IPS-15b (cell line): ENCODE results near the gene ZNF93.
"Not testable (repeated sequence)": the region's sequence is repeated elsewhere in the genome, so short reads cannot be mapped to it uniquely, and the experiment has no call there.

Experiments
- H3K27me3 ChIP-seq: one replicate; pipeline ENCODE4 v1.6.1; 2013; ENCODE audit warnings: low read length; ENCODE audit not compliant: control insufficient read depth, insufficient read depth
- H3K36me3 ChIP-seq: one replicate; pipeline ENCODE4 v1.6.1; 2013; ENCODE audit warnings: low read length; ENCODE audit not compliant: control insufficient read depth, insufficient read depth
- H3K4me1 ChIP-seq: one replicate; pipeline ENCODE4 v1.6.1; 2013; ENCODE audit warnings: mild to moderate bottlenecking, low read length; ENCODE audit not compliant: control insufficient read depth, insufficient read depth
- H3K4me3 ChIP-seq: one replicate; pipeline ENCODE4 v1.5.1; 2013; ENCODE audit warnings: low read depth, low read length
- H3K9ac ChIP-seq: one replicate; pipeline ENCODE4 v1.6.1; 2013; ENCODE audit warnings: low read depth, mild to moderate bottlenecking, low read length
- H3K9me3 ChIP-seq: one replicate; pipeline ENCODE4 v1.6.1; 2013; ENCODE audit warnings: mild to moderate bottlenecking, low read length; ENCODE audit not compliant: control insufficient read depth, insufficient read depth

Gene ZNF93

GRCh38 chr19:19900729-19901444 is at the start of gene ZNF93:
Gene ZNF93 (plus strand): TSS chr19:19900946. CDS start chr19:19901089, 143 bp downstream.
- Histone ChIP-seq H3K4me1 (no peaks in the 10 kb centered on the region), H3K9me3 (no peaks in the 10 kb centered on the region), H3K4me3 (peak within 1 kb of the TSS; percentile 92), H3K36me3 (no peaks in the 10 kb centered on the region), H3K27me3 (no peaks in the 10 kb centered on the region), H3K9ac (peak within 1 kb of the TSS; percentile 98)

DNA sequence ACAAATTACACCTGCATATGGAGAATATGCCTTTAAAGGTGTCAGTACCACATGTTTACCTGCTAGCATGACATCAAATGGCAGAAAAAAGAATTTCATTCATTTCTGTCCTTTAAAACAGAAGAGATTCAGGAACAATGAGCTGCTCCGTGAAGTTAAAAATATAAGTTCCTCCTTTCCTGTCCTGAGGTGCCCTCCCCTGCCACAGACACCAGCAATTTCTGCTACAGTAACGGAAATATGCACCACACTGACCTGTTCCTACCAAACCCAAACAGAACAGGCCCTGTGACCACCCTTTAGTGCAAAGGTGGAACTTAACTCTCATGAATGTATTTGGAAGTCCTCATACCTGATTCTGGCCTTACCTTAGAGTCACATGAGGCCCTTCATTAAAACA is 49.0 kb upstream of the ZNF93 start:
- not testable (repeated sequence) for H3K36me3 ChIP-seq, H3K4me1 ChIP-seq, H3K9ac ChIP-seq, H3K4me3 ChIP-seq, H3K27me3 ChIP-seq, H3K9me3 ChIP-seq

DNA sequence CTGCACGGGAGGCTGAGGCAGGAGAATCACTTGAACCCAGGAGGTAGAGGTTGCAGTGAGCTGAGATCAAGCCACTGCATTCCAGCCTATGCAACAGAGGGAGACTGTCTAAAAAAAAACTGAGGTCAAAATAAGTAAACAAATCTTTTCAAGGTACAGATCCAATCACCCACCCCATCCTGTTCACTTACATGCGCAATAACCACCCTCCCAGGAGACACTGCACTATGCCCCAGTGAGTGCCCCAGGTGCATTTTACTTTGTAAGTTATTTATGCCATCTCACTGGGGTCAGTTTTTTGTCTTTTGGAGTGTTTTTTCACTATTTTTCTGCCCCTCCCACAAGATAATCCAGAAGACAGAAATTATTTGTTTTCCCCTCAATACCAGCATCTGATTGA is 42.0 kb upstream of the ZNF93 start:
- Histone ChIP-seq H3K4me1 (no peaks in the 10 kb centered on the region), H3K9ac (no peak overlapping the region), H3K9me3 (peaks cover 4% of the 10 kb centered on the region), H3K4me3 (no peak overlapping the region), H3K27me3 (no peaks in the 10 kb centered on the region), H3K36me3 (no peaks in the 10 kb centered on the region)

GRCh38 chr19:19860756-19861390 is 39.9 kb upstream of the ZNF93 start:
- Histone ChIP-seq H3K4me1 (no peaks in the 10 kb centered on the region), H3K36me3 (no peaks in the 10 kb centered on the region), H3K27me3 (no peaks in the 10 kb centered on the region), H3K9me3 (no peaks in the 10 kb centered on the region), H3K9ac (no peak overlapping the region), H3K4me3 (no peak overlapping the region)

GRCh38 chr19:19865750-19866610 is 34.8 kb upstream of the ZNF93 start, which contains the start of gene ZNF253:
Gene ZNF253 (plus strand): TSS chr19:19865882. CDS start chr19:19865997, 115 bp downstream.
- H3K4me3 ChIP-seq = peak within 1 kb of the TSS; percentile 96
- H3K27me3 ChIP-seq = no peaks in the 10 kb centered on the region

DNA sequence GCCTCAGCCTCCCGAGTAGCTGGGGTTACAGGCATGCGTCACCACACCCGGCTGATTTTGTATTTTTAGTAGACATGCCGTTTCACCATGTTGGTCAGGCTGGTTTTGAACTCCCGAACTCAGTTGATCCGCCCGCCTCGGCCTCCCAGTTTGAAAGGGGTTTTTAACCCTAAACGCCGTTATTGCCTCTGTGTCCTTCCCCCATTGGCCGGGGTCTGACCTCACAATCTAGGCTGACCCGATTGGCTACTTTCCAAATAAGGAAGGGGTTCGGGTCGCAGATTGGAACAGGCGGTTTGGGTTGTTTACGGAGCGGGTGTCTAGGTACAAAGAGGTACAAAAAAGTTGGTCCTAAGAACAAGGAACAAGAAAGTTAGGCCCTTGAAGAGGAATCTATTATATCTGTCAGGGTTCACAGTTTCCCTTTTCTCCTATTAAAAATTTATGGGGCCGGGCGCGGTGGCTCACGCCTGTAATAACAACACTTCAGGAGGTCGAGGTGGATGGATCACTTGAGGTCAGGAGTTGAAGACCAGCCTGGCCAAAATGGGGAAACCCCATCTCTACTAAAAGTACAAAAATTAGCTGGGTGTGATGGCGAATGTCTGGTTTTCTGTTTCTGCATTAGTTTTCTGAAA is 34.0 kb upstream of the ZNF93 start:
- Histone ChIP-seq H3K4me3 (peak overlapping the region; percentile 96), H3K9ac (peak overlapping the region; percentile 98), H3K36me3 (no peaks in the 10 kb centered on the region), H3K27me3 (no peaks in the 10 kb centered on the region), H3K9me3 (no peaks in the 10 kb centered on the region), H3K4me1 (no peaks in the 10 kb centered on the region)

More at GRCh38 chr19:19865750-19866610, 34.8 kb upstream of the ZNF93 start, which contains the start of gene ZNF253:
- Histone ChIP-seq H3K9me3 (no peaks in the 10 kb centered on the region), H3K36me3 (no peaks in the 10 kb centered on the region), H3K9ac (peak within 1 kb of the TSS; percentile 98), H3K4me1 (no peaks in the 10 kb centered on the region)

DNA sequence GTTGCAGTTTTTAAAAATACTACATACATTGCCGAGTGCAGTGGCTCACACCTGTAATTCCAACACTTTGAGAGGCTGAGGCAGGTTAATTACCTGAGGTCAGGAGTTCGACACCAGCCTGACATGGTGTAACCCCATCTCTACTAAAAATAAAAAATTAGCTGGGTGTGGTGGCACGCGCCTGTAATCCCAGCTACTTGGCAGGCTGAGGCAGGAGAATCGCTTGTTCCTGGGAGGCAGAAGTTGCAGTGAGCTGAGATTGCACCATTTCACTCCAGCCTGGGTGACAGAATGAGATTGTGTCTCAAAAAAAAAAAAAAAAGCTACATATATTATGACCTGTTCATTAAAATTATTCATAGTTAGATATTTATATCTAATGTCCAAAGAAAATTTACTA is 30.7 kb upstream of the ZNF93 start:
- H3K9me3 ChIP-seq, H3K27me3 ChIP-seq, H3K36me3 ChIP-seq, H3K4me3 ChIP-seq, H3K9ac ChIP-seq, H3K4me1 ChIP-seq: not testable (repeated sequence)

- H3K36me3 ChIP-seq = no peaks in the 10 kb centered on the region
- no peaks in the 10 kb centered on the region for H3K27me3 ChIP-seq
- no peaks in the 10 kb centered on the region for H3K9me3 ChIP-seq
- no peaks in the 10 kb centered on the region for H3K4me1 ChIP-seq
- no peak overlapping the region for H3K4me3 ChIP-seq
- no peak overlapping the region for H3K9ac ChIP-seq
These were observed 28.8 kb upstream of the ZNF93 start for GRCh38 chr19:19871932-19872331.

- no peaks in the 10 kb centered on the region for H3K36me3 ChIP-seq
- H3K4me1 ChIP-seq = no peaks in the 10 kb centered on the region
- H3K27me3 ChIP-seq = no peaks in the 10 kb centered on the region
- no peak overlapping the region for H3K4me3 ChIP-seq
- H3K9ac ChIP-seq = no peak overlapping the region
- H3K9me3 ChIP-seq = no peaks in the 10 kb centered on the region
These were observed 27.4 kb upstream of the ZNF93 start for GRCh38 chr19:19873381-19873780.

GRCh38 chr19:19877724-19878123 is 23.0 kb upstream of the ZNF93 start:
- Histone ChIP-seq H3K4me1 (no peaks in the 10 kb centered on the region), H3K36me3 (peaks cover 3% of the 10 kb centered on the region), H3K9me3 (no peaks in the 10 kb centered on the region), H3K9ac (no peak overlapping the region), H3K4me3 (no peak overlapping the region), H3K27me3 (no peaks in the 10 kb centered on the region)

- H3K4me1 ChIP-seq = no peaks in the 10 kb centered on the region
- peaks cover 3% of the 10 kb centered on the region for H3K36me3 ChIP-seq
- H3K9me3 ChIP-seq = peaks cover 4% of the 10 kb centered on the region
- H3K27me3 ChIP-seq = no peaks in the 10 kb centered on the region
- H3K4me3 ChIP-seq = no peak overlapping the region
- no peak overlapping the region for H3K9ac ChIP-seq
These were observed 16.2 kb upstream of the ZNF93 start for GRCh38 chr19:19884583-19884982.
